DMS 273 treated with DMSO at 0.1 percent for 48 hours (cell line): ENCODE measurements around the gene MAT1A.
"Not testable (repeated sequence)": the region's sequence is repeated elsewhere in the genome, so short reads cannot be mapped to it uniquely, and the experiment has no call there.

Experiments
- DNase-seq: peaks from one replicate; lab custom pipeline; 2025; lab: John Stamatoyannopoulos, UW

The MAT1A gene

GRCh38 chr10:80264081-80265056 lies 25.1 kb downstream of the MAT1A start:
- DNase-seq, result no peak

DNA sequence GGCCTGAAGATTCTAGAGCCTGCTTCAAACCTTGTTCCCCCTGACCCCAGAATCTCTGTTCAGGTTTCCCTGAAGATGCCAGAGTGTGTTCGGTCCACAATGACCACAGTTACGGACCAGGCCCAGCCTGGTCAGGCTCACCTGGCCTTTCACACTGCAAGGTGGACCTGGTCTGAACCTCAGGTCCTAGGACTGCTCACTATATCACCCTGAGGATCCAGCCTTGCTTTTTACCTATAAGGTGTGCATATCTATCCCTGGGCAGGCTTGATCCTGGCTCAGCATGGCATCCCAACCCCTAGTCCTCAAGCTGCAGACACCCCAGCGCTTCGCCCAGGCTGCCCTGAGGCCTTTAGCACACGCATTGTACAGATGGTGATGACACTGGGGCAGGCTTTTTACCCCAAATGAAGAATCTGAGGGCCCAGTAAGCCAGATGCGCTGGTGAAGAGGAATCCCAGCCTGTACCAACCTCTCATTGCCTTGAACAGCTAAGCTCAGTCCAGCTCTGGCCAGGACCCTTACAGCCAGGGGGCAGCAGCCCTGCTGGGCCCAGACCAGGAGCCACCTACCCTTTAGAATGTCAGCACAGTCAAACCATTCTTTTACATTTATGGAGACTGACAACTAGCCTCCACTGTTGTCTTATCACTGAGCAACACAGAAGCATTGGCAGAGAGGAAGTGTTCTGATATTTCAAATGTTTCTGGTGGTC lies 28.0 kb downstream of the MAT1A start:
- no peak for DNase-seq

DNA sequence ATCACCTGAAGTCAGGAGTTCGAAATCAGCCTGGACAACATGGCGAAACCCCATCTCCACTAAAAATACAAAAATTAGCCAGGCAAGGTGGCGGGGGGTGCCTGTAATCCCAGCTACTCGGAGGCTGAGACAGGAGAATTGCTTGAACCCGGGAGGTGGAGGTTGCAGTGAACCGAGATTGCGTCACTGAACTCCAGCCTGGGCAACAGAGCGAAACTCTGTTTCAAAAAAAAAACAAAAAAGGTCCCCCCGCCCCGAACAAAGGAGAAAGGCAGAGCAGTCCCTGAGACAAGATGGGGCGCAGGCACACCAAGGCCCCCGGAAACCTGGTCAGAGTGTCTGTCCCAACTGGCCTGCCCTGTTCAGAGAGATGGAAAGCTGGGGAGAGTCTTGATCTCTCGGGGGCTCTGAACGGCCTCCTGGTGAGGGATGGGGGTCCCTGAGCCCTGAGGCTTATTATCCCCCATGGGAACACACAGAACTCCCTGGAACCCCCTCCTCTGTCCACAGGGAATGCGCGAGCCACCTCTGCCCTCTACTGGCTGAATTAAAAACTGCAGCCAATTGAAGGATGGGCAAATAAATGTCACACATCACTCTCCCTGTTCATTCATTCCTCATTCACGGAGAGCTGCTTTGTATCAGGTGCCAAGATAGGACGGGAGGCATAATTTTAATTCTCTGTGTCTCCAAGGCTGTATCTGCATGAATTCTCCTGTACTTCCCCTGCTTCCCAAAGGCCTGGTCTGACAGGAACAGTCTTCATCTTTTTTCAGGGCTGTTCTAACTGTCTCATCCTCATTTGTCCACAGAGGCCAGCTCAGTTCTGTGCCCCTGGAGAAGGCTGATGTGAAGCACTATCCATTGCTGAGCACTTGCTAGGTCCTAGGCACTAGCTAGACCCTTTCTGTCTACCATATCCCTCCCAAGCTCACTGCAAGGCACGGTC lies 28.9 kb downstream of the MAT1A start:
- DNase-seq, result no peak

DNA sequence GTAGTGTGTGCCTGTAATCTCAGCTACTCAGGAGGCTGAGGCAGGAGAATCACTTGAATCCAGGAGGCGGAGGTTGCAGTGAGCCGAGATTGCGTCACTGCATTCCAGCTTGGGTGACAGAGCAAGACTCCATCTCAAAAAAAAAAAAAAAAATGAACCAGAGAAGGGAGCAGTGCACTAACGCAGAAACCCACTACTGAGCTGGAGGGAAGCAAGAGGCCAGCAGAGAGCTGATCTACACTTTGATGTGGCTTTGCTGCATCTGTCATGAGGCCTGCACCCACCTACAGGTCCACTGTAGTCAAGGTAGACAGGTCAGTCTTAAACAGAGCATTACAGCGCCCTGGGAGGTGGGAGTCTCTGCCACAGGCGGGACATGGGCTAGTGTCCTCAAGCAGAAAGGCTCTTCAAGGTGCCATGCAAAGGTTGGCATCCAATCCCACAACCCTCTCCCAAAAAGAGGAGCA lies 30.0 kb downstream of the MAT1A start:
- no peak for DNase-seq

DNA sequence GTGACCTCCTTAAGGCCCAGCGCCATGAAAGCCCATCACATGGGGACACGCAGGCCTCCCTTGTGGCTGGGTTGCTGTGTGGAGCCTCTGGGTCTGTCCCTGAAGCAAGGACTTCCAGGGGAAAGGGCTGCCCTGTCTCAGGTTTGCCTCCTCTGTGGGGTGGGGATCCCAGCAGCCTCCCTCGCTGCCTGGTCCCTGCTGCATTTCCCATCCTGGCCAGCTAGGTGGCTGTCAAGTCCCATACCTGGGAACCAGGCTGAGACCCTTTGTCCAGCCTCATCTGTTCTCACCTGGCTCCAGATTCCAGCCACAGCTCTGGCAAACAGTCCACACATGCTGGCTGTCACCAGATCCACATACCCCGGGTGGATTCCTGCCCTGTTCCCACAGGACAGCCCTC lies 32.7 kb downstream of the MAT1A start:
- DNase-seq, result not testable (repeated sequence)

DNA sequence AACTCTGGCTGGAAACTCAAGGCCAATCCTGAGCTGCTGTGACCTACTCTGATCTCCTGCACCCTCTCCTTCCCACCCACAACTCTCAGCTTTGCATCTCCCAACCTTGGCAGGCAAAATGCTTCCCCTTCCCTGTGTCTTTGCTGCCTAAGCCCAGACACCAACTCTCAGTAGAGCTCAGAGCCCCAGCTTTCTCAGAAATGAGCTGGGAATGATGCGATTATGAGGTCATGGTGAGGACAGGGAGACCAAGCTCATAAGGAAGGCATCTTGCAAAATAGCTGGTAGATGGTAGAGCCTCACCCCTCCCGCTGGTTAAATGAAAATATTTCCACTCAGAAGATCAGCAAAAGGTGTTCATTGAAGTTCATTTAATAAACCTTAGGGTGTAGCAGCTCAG lies 34.7 kb downstream of the MAT1A start:
- DNase-seq, result not testable (repeated sequence)

GRCh38 chr10:80253963-80254271 lies 35.5 kb downstream of the MAT1A start:
- not testable (repeated sequence) for DNase-seq

DNA sequence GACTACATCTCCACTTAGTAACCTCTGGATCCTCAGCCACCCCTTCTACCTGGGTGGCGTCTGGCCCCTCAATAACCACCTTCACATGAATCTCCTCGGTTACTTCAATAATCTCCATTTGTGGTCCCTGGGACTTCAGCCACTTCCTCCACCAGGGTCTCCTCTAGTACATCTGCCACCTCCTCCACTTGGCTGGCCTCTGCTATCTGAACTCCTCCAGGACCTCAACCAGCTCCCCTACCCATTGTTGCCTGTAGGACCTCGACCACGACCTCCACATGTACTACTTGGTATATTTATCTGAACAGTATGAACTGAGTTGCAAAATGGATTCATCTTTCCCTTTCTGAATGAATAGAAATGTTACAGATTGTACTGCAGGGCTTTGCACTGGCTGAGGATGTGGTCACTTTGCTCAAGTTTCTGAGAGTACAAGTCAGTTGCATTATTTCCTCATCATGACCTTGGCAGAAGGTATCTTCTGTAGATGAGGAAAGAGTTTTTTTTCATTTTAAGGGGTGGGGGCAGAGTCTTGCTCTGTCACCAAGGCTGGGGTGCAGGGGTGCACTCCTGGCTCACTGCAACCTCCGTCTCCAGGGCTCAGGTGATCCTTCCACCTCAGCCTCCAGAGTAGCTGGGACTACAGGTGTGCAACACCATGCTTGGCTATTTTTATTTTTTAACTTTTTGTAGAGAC lies 36.0 kb downstream of the MAT1A start:
- DNase-seq, result no peak

GRCh38 chr10:80252296-80252887 lies 37.1 kb downstream of the MAT1A start:
- DNase-seq, result no peak

DNA sequence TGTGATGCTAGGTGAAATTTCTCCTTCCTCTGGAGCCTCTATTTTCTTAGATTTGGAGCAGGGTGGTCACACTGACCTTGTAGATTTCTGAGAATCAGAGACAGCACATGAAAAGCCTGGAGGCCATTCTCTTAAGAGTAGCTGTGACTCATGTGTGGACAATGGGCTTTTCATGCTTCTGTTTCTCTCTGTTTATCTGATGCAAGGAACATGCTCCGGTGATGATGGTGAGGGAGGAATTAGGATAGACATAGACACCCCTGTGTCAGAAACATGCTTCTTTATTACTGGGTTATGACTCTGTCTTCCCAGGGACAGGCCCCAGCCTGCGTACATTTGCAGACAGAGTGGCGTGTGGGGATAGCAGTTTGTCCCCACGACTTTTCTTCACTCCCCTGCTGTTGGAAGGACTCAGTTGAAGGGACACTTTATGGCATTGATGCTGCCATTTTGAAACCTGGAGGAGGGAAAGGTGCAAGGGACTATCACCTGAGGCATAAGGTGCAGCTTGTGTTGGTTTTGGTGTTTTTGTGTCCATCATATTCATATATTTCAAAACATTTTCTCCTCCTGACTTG lies 37.7 kb downstream of the MAT1A start:
- not testable (repeated sequence) for DNase-seq

- DNase-seq, result not testable (repeated sequence)
Observed at GRCh38 chr10:80250399-80250798, 39.1 kb downstream of the MAT1A start.

- DNase-seq, result not testable (repeated sequence)
Observed at GRCh38 chr10:80249906-80250305, 39.6 kb downstream of the MAT1A start.

DNA sequence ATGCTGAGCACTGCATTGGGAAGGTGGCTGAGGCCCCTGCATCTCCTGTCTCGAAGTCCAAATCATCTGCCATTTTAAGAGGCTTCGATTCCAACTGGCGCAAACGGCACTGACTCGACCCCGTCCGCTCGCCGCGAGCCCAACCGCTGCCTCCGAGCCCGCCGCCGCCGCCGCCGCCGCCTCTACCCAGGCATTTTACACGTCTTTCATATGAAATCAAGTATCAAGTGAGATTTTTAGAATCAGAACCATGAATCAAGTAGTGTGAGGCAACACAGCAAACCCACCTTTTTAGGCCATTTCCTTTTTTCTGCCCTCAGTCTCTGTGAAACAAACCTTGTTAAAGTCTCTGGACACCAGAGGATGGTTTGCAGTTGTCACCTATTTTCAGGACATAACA lies 41.8 kb downstream of the MAT1A start:
- DNase-seq, result not testable (repeated sequence)

DNA sequence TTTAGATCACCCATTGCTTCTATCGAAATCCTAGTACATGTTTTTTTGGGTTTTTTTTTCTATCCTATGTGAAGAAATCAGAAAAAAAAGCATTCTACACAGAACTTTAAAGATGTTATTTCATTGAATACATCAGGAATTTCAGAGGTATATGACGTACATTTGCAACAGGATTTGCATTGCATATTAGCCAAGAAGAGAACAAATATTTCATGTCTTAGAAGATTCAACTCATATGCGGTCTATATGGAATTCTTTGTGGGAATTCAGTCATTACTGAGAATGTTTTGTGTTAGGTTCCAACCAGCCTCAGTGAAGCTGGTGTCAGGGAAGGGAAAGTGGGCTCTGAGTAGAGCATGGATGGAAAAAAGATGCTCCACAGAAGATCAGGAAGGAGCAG lies 45.1 kb downstream of the MAT1A start:
- not testable (repeated sequence) for DNase-seq

- DNase-seq, result not testable (repeated sequence)
Observed at GRCh38 chr10:80242341-80242740, 47.1 kb downstream of the MAT1A start.

- not testable (repeated sequence) for DNase-seq
Observed at GRCh38 chr10:80236457-80236856, 53.0 kb downstream of the MAT1A start.

DNA sequence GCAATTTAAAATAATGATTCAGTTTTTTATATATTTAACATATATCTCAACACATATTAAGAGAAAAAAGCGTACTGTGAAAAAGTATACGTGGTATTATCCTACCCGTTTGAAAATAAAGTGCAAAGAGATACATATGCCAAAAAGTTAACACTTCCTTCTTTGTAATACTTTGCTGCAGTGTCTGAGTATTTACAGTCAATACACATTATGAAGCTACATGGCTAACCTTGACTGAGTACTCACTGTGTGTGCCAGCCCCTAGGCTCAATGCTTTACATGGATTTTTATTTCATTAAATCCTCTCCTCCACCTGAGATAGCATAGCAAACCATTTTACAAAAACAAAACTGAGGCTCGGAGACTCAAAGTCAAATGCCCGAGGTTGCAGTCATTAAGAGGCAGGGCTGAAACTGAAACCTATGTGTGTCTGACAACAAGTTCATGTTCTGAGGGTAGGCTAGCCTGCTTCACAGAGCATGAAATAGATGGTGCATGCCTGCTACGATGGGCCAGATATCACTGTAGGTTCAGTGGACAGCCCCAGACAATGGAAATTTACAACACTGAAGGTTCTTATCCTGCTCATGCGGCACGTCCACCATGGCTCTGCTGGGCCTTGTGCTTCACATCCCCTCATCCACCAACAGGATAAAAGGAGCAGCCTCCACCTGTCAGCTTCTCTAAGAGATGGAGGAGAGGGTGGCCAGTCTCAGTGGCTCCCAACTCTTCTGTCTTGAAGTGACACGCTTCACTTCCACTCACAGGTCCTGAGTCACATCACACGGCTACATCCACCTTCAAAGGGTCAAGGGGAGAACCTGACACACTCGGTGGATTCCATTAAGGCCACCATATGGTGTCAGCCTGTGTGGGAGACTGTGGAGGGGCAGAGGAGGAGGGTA lies 54.9 kb downstream of the MAT1A start:
- not testable (repeated sequence) for DNase-seq

DNA sequence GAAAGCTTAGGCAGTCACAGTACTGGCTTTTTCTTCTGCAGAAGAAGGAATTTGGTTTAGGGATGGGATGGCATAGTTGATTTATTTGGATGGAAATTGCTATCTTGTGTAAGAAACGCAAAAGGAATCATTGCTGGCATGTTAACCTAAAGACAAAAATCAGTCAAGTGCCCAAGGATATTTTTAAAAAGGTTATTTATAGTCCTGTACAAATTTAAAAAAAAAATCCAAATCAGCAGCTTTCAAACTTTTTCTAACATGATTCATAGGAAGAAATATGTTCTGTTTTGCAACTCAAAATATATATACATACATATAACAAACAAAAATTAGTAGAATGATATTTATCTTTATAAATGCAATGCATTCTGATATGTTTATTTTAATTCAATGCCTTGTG lies 55.6 kb downstream of the MAT1A start:
- DNase-seq, result not testable (repeated sequence)

DNA sequence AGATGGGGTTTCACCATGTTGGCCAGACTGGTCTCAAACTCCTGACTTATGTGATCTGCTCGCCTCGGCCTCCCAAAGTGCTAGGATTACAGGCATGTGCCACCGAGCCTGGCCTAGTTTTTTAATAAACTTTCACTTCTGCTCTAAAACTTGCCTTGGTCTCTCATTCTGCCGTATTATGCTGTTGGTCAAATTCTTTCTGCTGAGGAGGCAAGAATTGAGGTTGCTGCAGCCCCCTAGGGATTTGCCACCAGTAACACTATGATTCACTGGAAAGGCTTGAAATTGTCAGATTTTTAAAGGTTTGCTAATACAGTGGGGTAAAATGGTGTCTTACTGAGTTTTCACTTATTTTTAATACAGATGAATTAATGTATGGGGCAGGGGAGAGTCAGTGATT lies 62.7 kb downstream of the MAT1A start:
- not testable (repeated sequence) for DNase-seq
